Neural progenitor cell (in vitro differentiated cells): ENCODE results near the gene PLD5.

Experiments used
- CTCF ChIP-seq: fragments of 200-600 bp; sonication (generic); IDR thresholded peaks from 2 replicates; pipeline ENCODE4 v1.5.1; 2017; ENCODE audit warnings: antibody characterized with exemption, mild to moderate bottlenecking
- EZH2 ChIP-seq: fragments of 200-600 bp; sonication (generic); IDR thresholded peaks from 2 replicates; pipeline ENCODE4 v1.6.1; 2017; ENCODE audit warnings: antibody characterized with exemption, mild to moderate bottlenecking, moderate library complexity

GRCh38 chr1:242140836-242141235 is 383.7 kb downstream of the PLD5 start:
- TF ChIP-seq CTCF (no peak), EZH2 (no peak)
